Fibroblast of skin of back (primary cell): ENCODE measurements around the gene SLC24A3.

ENCODE experiments used
- DNase-seq: peaks from one replicate; pipeline ENCODE4 v3.0.0-alpha.2; 2013

The SLC24A3 gene

GRCh38 chr20:19688031-19688806 is 475.8 kb downstream of the SLC24A3 start:
- DNase-seq, result peak; percentile 95

GRCh38 chr20:19690462-19690861 is 478.0 kb downstream of the SLC24A3 start:
- peak; percentile 27 for DNase-seq

GRCh38 chr20:19691125-19691524 is 478.7 kb downstream of the SLC24A3 start:
- no peak for DNase-seq

- no peak for DNase-seq
These were observed 479.7 kb downstream of the SLC24A3 start for GRCh38 chr20:19692100-19692499.

- DNase-seq, result peak; percentile 29
These were observed 480.3 kb downstream of the SLC24A3 start for GRCh38 chr20:19692685-19693119.

GRCh38 chr20:19693508-19693907 is 481.1 kb downstream of the SLC24A3 start:
- DNase-seq, result no peak

GRCh38 chr20:19695081-19695480 is 482.6 kb downstream of the SLC24A3 start:
- peak; percentile 11 for DNase-seq

- DNase-seq, result no peak
These were observed 484.2 kb downstream of the SLC24A3 start for GRCh38 chr20:19696620-19697019.

- DNase-seq, result no peak
These were observed 485.0 kb downstream of the SLC24A3 start for GRCh38 chr20:19697415-19697814.

- peak; percentile 96 for DNase-seq
These were observed 486.9 kb downstream of the SLC24A3 start for GRCh38 chr20:19699180-19699971.

GRCh38 chr20:19701429-19701828 is 489.0 kb downstream of the SLC24A3 start:
- DNase-seq, result no peak

GRCh38 chr20:19706463-19706862 is 494.0 kb downstream of the SLC24A3 start:
- DNase-seq, result no peak

GRCh38 chr20:19709635-19710335 is 497.3 kb downstream of the SLC24A3 start:
- no peak for DNase-seq

GRCh38 chr20:19710336-19711120 is 498.1 kb downstream of the SLC24A3 start:
- DNase-seq, result peak; percentile 21

GRCh38 chr20:19711126-19711525 is 498.7 kb downstream of the SLC24A3 start:
- DNase-seq, result no peak

- DNase-seq, result no peak
These were observed 500.3 kb downstream of the SLC24A3 start for GRCh38 chr20:19712721-19713260.

GRCh38 chr20:19713822-19714578 is 501.6 kb downstream of the SLC24A3 start:
- no peak for DNase-seq

- DNase-seq, result no peak
These were observed 502.1 kb downstream of the SLC24A3 start for GRCh38 chr20:19714579-19714840.

GRCh38 chr20:19715986-19716385 is 503.5 kb downstream of the SLC24A3 start:
- no peak for DNase-seq

GRCh38 chr20:19718880-19719279 is 506.4 kb downstream of the SLC24A3 start:
- DNase-seq, result no peak

- DNase-seq, result no peak
These were observed 508.5 kb downstream of the SLC24A3 start for GRCh38 chr20:19720991-19721390.

GRCh38 chr20:19723051-19723450 is 510.6 kb downstream of the SLC24A3 start:
- no peak for DNase-seq
